BJ (cell line): Measurements from ENCODE around the gene TMIGD1. TPM values are rescaled to one million over a fixed set of nuclear protein-coding genes. Genes with fewer than 3 reads are reported as not detected.

Experiments
- CTCF ChIA-PET: fragments of 350-600 bp; formaldehyde crosslinking; extraction: SDS; loops from one replicate; lab custom pipeline; 2021; ENCODE audit warnings: antibody characterized with exemption, inconsistent platforms; lab: Yijun Ruan, JAX
- POLR2A ChIA-PET: fragments of 300-600 bp; sonication (Branson Sonifier 250); formaldehyde crosslinking; extraction: SDS; loops from one replicate; lab custom pipeline; 2021; ENCODE audit warnings: antibody characterized with exemption; lab: Charles Lee
- DNase-seq: peaks from one replicate; pipeline ENCODE4 v3.0.0-alpha.2; 2011; ENCODE audit warnings: low read depth
- H3K27me3 ChIP-seq: 2 replicates; pipeline ENCODE4 v1.6.0; 2011; ENCODE audit warnings: low read length; ENCODE audit not compliant: control insufficient read depth, insufficient read depth
- H3K36me3 ChIP-seq: 2 replicates; pipeline ENCODE4 v1.5.1; 2011; ENCODE audit warnings: low read length; ENCODE audit not compliant: control insufficient read depth, insufficient read depth
- H3K4me3 ChIP-seq: 2 replicates; pipeline ENCODE4 v1.5.1; 2011; ENCODE audit warnings: low read depth, mild to moderate bottlenecking, control low read depth, low read length
- polyA plus RNA-seq: library from polyadenylated mRNA; depleted of rRNA; stranded (reverse); fragments of >200 nt; gene quantifications from 2 replicates; pipeline ENCODE4 v1.2.3, GENCODE V29; 2011
- TF ChIP-seq, protein P1 (sequence below): IDR thresholded peaks from 2 replicates; pipeline ENCODE4 v1.5.1; 2011; ENCODE audit warnings: low read depth, mild to moderate bottlenecking, control low read depth, inconsistent platforms, low read length, moderate library complexity; ENCODE audit not compliant: insufficient read depth

Gene TMIGD1
- polyA plus RNA-seq, 1 experiment: not detected

DNA sequence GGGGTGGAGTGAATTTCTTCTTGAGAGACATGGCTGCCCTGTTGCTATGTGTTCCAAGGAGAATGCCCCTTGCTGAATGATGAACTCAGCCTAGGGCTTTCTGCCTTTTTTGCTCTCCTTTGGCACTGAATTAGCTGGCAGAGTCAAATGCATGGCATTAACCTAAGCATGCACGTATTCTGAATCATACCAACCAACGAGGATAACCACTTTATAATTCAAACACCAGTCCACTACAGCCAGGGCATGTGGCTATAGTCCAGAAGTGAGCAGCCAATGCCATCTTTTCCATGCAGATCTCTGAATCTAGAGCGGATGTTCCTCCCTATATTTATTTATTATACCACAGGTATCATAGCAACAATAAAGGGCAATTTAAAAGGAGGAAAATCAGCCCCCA is 15.7 kb downstream of the TMIGD1 start:
- ChIA-PET CTCF (interaction anchor here (0.8 kb wide), 1 partner anchor 10 kb away, joined by 3 read pairs; no protein-coding TSS in a partner anchor), POLR2A (no interaction called here)

DNA sequence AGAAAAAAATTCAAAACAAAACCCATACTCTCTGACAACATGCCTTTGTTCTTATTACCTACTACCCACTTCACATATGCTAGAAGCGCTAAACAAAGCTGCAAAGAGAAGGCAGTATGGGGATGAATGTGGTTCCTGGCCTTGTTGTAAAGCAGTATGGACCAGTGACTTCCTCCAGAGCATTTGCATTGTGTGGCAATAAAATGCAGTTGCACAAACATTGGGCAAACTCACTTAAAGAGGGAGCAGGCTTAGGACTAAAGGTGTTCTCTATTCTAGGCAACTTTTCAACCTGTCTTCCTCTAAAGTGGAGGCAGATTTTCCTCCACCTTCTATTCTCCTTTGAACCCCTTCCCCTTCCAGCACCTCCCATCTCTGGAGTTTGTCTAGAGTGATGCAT is 17.1 kb downstream of the TMIGD1 start:
- no peak for DNase-seq
- ChIA-PET CTCF (interaction anchor here (0.6 to 1.2 kb wide), 3 partner anchors 13 to 72 kb away, joined by 3 read pairs; no protein-coding TSS in a partner anchor), POLR2A (no interaction called here)
- TF ChIP-seq, protein P1, sequence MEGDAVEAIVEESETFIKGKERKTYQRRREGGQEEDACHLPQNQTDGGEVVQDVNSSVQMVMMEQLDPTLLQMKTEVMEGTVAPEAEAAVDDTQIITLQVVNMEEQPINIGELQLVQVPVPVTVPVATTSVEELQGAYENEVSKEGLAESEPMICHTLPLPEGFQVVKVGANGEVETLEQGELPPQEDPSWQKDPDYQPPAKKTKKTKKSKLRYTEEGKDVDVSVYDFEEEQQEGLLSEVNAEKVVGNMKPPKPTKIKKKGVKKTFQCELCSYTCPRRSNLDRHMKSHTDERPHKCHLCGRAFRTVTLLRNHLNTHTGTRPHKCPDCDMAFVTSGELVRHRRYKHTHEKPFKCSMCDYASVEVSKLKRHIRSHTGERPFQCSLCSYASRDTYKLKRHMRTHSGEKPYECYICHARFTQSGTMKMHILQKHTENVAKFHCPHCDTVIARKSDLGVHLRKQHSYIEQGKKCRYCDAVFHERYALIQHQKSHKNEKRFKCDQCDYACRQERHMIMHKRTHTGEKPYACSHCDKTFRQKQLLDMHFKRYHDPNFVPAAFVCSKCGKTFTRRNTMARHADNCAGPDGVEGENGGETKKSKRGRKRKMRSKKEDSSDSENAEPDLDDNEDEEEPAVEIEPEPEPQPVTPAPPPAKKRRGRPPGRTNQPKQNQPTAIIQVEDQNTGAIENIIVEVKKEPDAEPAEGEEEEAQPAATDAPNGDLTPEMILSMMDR: no peak
- Histone ChIP-seq H3K36me3 (no peaks in the 10 kb centered on the region), H3K27me3 (no peaks in the 10 kb centered on the region), H3K4me3 (no peak overlapping the region)

More for the DNA sequence above, 15.7 kb downstream of the TMIGD1 start:
- no peak overlapping the region for H3K4me3 ChIP-seq
- H3K36me3 ChIP-seq: no peaks in the 10 kb centered on the region
- DNase-seq: no peak
- TF ChIP-seq, protein P1: no peak
- no peaks in the 10 kb centered on the region for H3K27me3 ChIP-seq

DNA sequence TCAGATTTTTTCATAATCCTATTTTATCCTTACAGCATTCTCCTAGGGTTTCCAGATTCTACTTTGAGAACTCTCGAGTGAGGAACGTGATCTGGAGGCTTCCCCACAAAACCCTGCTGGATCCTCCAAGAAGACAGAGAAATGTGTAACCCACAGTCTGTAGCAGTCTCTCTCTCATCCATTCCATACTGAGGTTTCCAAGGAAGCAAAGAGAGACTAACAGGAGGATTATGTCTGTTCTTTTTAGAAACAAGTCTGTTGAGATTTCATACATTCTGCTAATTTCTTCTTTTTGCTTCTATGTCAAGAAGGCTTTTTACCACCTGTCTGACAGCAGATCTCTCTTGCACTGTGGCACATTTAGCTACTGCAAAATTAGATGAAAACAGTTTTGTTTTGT is 18.8 kb downstream of the TMIGD1 start:
- CTCF ChIA-PET: no interaction called here
- no peak overlapping the region for H3K4me3 ChIP-seq
- H3K27me3 ChIP-seq: no peaks in the 10 kb centered on the region
- no peaks in the 10 kb centered on the region for H3K36me3 ChIP-seq
- TF ChIP-seq, protein P1: no peak
- POLR2A ChIA-PET: no interaction called here
- DNase-seq: no peak

DNA sequence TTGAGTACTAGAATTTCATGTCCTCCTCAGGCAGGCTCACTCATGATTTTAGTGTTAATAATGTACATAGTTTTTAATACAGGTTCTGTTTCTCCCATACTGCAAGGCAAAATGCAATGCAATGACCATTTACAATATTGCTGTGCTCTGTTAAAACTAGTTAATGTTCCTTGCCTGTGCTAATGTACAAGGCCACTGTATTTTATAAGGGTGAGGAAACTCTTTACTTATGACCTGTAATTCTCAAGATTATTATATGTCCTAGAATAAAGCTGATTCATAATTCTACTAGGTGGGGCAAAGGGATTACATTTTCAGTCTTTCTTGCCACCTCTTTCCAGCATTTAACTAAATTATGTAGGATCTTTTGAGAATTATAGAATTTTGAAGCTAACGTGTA is 19.4 kb downstream of the TMIGD1 start:
- TF ChIP-seq, protein P1: no peak
- no peak for DNase-seq
- Histone ChIP-seq H3K27me3 (no peaks in the 10 kb centered on the region), H3K36me3 (no peaks in the 10 kb centered on the region), H3K4me3 (no peak overlapping the region)
- ChIA-PET CTCF (no interaction called here), POLR2A (no interaction called here)

DNA sequence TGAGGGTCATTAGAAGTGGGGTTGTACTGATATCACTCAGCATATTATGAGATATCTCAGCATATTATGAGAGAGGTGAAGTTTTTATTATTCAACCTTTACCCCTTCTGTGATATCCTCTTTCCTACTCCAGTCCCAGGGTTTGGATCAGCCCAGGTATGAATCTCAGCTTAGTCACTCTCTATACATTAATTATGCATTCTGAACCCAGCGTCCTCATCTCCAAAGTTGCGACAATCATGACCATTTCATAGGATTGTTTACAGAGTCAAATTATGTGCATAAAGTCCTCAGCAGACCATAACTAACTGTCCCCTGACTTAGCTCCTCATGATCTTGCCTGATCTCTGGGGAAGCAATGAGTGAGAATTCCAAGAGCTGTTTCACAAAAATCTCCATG is 21.6 kb downstream of the TMIGD1 start:
- H3K4me3 ChIP-seq: no peak overlapping the region
- no peaks in the 10 kb centered on the region for H3K27me3 ChIP-seq
- TF ChIP-seq, protein P1: no peak
- CTCF ChIA-PET: interaction anchor here (1.1 kb wide), 1 partner anchor 17 kb away, joined by 3 read pairs; no protein-coding TSS in a partner anchor
- DNase-seq: no peak
- POLR2A ChIA-PET: interaction anchor here (0.6 kb wide), 1 partner anchor 22 kb away, joined by 21 read pairs; no protein-coding TSS in a partner anchor
- no peaks in the 10 kb centered on the region for H3K36me3 ChIP-seq
